GM12878 (cell line): ENCODE results near the gene NT5C3A.

Source experiments
- CBX3 ChIP-seq: fragments of 200-600 bp; sonication (generic); IDR thresholded peaks from 2 replicates; pipeline ENCODE4 v1.6.1; 2016; ENCODE audit warnings: low read depth, borderline replicate concordance
- CTCF ChIP-seq, 3 experiments: IDR thresholded peaks in 2 of 3; conservative IDR thresholded peaks in 1 of 3; 2 replicates each; pipeline ENCODE4 v1.5.1; 2011; ENCODE audit warnings: low read depth in 3 of 3, low read length in 3 of 3, mild to moderate bottlenecking in 3 of 3, control low read depth in 2 of 3, moderate library complexity in 2 of 3, inconsistent platforms in 1 of 3, mixed read lengths in 1 of 3; ENCODE audit not compliant: control insufficient read depth in 2 of 3, insufficient read depth in 1 of 3; ENCODE audit errors: extremely low read depth in 1 of 3
- EZH2 ChIP-seq: IDR thresholded peaks from 2 replicates; pipeline ENCODE4 v1.6.1; 2012; ENCODE audit warnings: low read depth, mild to moderate bottlenecking, control low read depth, inconsistent platforms, low read length, borderline replicate concordance; ENCODE audit not compliant: control insufficient read depth
- IKZF2 ChIP-seq, 2 experiments: fragments of 450-650 bp; IDR thresholded peaks; 2 replicates each; pipeline ENCODE4 v1.6.1; 2017; ENCODE audit warnings: mild to moderate bottlenecking in 2 of 2, moderate library complexity in 2 of 2
- JUND ChIP-seq: IDR thresholded peaks from 2 replicates; pipeline ENCODE4 v1.6.1; 2012; ENCODE audit warnings: low read depth, mild to moderate bottlenecking, low read length, improper control_type of control experiment, moderate library complexity
- POLR2AphosphoS5 ChIP-seq: IDR thresholded peaks from 2 replicates; pipeline ENCODE4 v1.6.1; 2011; ENCODE audit warnings: mild to moderate bottlenecking, low read length, inconsistent platforms
- RAD21 ChIP-seq: IDR thresholded peaks from 2 replicates; pipeline ENCODE4 v1.6.1; 2011; ENCODE audit warnings: mild to moderate bottlenecking, low read depth, low read length, moderate library complexity; ENCODE audit not compliant: insufficient read depth
- RELA ChIP-seq: fragments of 450-650 bp; IDR thresholded peaks from 2 replicates; pipeline ENCODE4 v1.8.0; 2014; ENCODE audit warnings: borderline replicate concordance; ENCODE audit not compliant: partially characterized antibody
- REST ChIP-seq: IDR thresholded peaks from 2 replicates; pipeline ENCODE4 v1.6.1; 2012; ENCODE audit warnings: mild to moderate bottlenecking, low read depth, low read length
- RFX5 ChIP-seq: IDR thresholded peaks from 2 replicates; pipeline ENCODE4 v1.6.1; 2011; ENCODE audit warnings: low read depth, low read length, improper control_type of control experiment
- SIX5 ChIP-seq: IDR thresholded peaks from 2 replicates; pipeline ENCODE4 v1.6.1; 2011; ENCODE audit warnings: mild to moderate bottlenecking, low read depth, low read length, moderate library complexity; ENCODE audit not compliant: severe bottlenecking
- ZNF24 ChIP-seq: fragments of 450-650 bp; IDR thresholded peaks from 2 replicates; pipeline ENCODE4 v1.6.1; 2017; ENCODE audit warnings: antibody characterized with exemption, mild to moderate bottlenecking

- TF ChIP-seq EZH2 (no peak), REST (no peak), ZNF24 (no peak), CBX3 (no peak), SIX5 (no peak), IKZF2 (IDR thresholded peaks at IDR 0.05) (no peak), RELA (no peak), CTCF (IDR thresholded peaks at IDR 0.05 in 2 of 3, conservative IDR thresholded peaks at IDR 0.05 in 1 of 3; ENCODE audit: control insufficient read depth in 2 of 3, extremely low read depth in 1 of 3, insufficient read depth in 1 of 3, low read depth in 3 of 3, low read length in 3 of 3) (no peak), JUND (no peak), RAD21 (no peak), POLR2AphosphoS5 (no peak), RFX5 (no peak)
Observed at GRCh38 chr7:33038639-33039038, 23.9 kb downstream of the NT5C3A start.
